Psoas muscle (tissue), 8 donors: ENCODE results near the gene MAML2. TPM values are rescaled to one million over a fixed set of nuclear protein-coding genes. Genes with fewer than 3 reads are reported as not detected.

Experiments
- ATAC-seq, 4 donors: fragments of 200-7000 bp; cut with Tn5 transposase; one replicate each; pipeline ENCODE4 v1.9.1; 2020; ENCODE audit warnings: moderate library complexity in 3 of 4, mild to moderate bottlenecking in 2 of 4
- DNase-seq, 2 donors: peaks; one replicate each; pipeline ENCODE4 v3.0.0-alpha.2; 2020
- H3K27ac ChIP-seq: fragments of 200-600 bp; one replicate; pipeline ENCODE4 v1.8.0; 2022
- H3K27me3 ChIP-seq, 3 donors: fragments of 200-600 bp in 1 of 3; one replicate each; pipeline versions ENCODE4 v1.6.1 to v1.8.0; 2013 to 2022; ENCODE audit warnings: low read length in 2 of 3, mild to moderate bottlenecking in 2 of 3, moderate library complexity in 1 of 3; ENCODE audit not compliant: insufficient read depth in 3 of 3
- H3K36me3 ChIP-seq, 2 donors: fragments of 200-600 bp in 1 of 2; one replicate each; pipeline versions ENCODE4 v1.6.1 to v1.8.0; 2013 to 2022; ENCODE audit warnings: low read depth in 1 of 2, mild to moderate bottlenecking in 1 of 2, moderate library complexity in 1 of 2; ENCODE audit not compliant: insufficient read depth in 1 of 2
- H3K4me1 ChIP-seq: fragments of 200-600 bp; one replicate; pipeline ENCODE4 v1.8.0; 2022
- H3K4me3 ChIP-seq: fragments of 200-600 bp; one replicate; pipeline ENCODE4 v1.8.0; 2022; ENCODE audit warnings: mild to moderate bottlenecking
- H3K9me3 ChIP-seq: fragments of 200-600 bp; one replicate; pipeline ENCODE4 v1.8.0; 2022
- CTCF ChIP-seq: fragments of 200-600 bp; IDR thresholded peaks from one replicate; pipeline ENCODE4 v1.8.0; 2022; ENCODE audit warnings: antibody characterized with exemption
- WGBS, 3 donors: extraction: QIAGEN DNeasy Blood & Tissue Kit; methylation state at CpG; one replicate each; pipeline versions ENCODE4 v1.1.6 to v1.1.7; 2013; 5-methylcytosine and 5-hydroxymethylcytosine counted together
- intact Hi-C, 2 donors: fragments of 100-400 bp; cut with DNase I; formaldehyde crosslinking; loops; one replicate each; pipeline versions ENCODE4 v1.11.0 to v1.14.2; 2022
- polyA plus RNA-seq, 3 donors: library from polyadenylated mRNA; stranded (reverse); fragments of 200-250 nt; gene quantifications; one replicate each; pipeline ENCODE4 v1.2.3, GENCODE V29; 2013
- total RNA-seq, 4 donors: library from RNA; stranded (reverse); fragmentation: NEBNext Ultra II Directional in 2 of 4; extraction: Animal tissue kit (Norgen Biotek cat#: 25700) in 2 of 4; gene quantifications; one replicate each; pipeline versions ENCODE4 v1.2.1 to v1.2.4, GENCODE V29; 2021 to 2023
- donor health status: healthy with polysubstance abuse.
- donor health status: DM: no; HTN: no; CAD: no; lungs with moderate emphysema.
- donor health status: Bipolar disorder and iron deficiency.
- donor health status: healthy.
- donor health status: DM: yes; HTN: yes; CAD: no.
- donor health status: DM: no; HTN: no; CAD: no.
- donor health status: DM: no; HTN: no; CAD: no.
- donor health status: DM: yes; HTN: yes; CAD: no.

Gene MAML2
- total and polyA plus RNA-seq, 7 donors, result 0.39 to 3.7 (median 1.5) TPM

GRCh38 chr11:96021901-96022650, 320.9 kb downstream of the MAML2 start:
- intact Hi-C loops, result no loop called here
- H3K27ac ChIP-seq, result no peak overlapping the region
- no peaks in the 10 kb centered on the region for H3K27me3 ChIP-seq
- no peak overlapping the region for H3K4me3 ChIP-seq
- H3K4me1 ChIP-seq, result no peaks in the 10 kb centered on the region
- no peaks in the 10 kb centered on the region for H3K36me3 ChIP-seq
- ATAC-seq (no peak), DNase-seq (no peak)
- TF ChIP-seq CTCF, result no peak
- WGBS, 3 donors, result 87 to 93% (median 88%) methylated on average over 5 of the region's 5 CpGs
- H3K9me3 ChIP-seq, result no peaks in the 10 kb centered on the region

GRCh38 chr11:96019810-96020747, 322.9 kb downstream of the MAML2 start:
- Histone ChIP-seq H3K36me3 (no peaks in the 10 kb centered on the region), H3K4me3 (no peak overlapping the region), H3K9me3 (no peaks in the 10 kb centered on the region), H3K27ac (no peak overlapping the region), H3K4me1 (no peaks in the 10 kb centered on the region), H3K27me3 (no peaks in the 10 kb centered on the region)
- no peak for TF ChIP-seq CTCF
- WGBS, 3 donors, result 79 to 82% (median 80%) methylated on average over 8 of the region's 8 CpGs
- intact Hi-C loops, result no loop called here
- ATAC-seq (no peak), DNase-seq (no peak)

GRCh38 chr11:96019281-96019680, 323.7 kb downstream of the MAML2 start:
- Histone ChIP-seq H3K36me3 (no peaks in the 10 kb centered on the region), H3K9me3 (no peaks in the 10 kb centered on the region), H3K4me3 (no peak overlapping the region), H3K27me3 (no peaks in the 10 kb centered on the region), H3K27ac (no peak overlapping the region), H3K4me1 (no peaks in the 10 kb centered on the region)
- no peak for TF ChIP-seq CTCF
- ATAC-seq (no peak), DNase-seq (no peak)
- intact Hi-C loops, result no loop called here

- 71 to 88% (median 77%) methylated on average over 3 of the region's 3 CpGs for WGBS, 3 donors
- Histone ChIP-seq H3K27ac (no peak overlapping the region), H3K9me3 (no peaks in the 10 kb centered on the region), H3K4me3 (no peak overlapping the region), H3K4me1 (no peaks in the 10 kb centered on the region), H3K27me3 (no peaks in the 10 kb centered on the region), H3K36me3 (no peaks in the 10 kb centered on the region)
- DNase-seq, result no peak
- ATAC-seq, result no peak
- intact Hi-C loops, result no loop called here
- no peak for TF ChIP-seq CTCF
Measured at GRCh38 chr11:96017856-96018255, 325.1 kb downstream of the MAML2 start.
